ENCODE results near the gene TSC1.

Gene TSC1

GRCh38 chr9:132888151-132888550, 56.3 kb downstream of the TSC1 start:
- DNase-seq: no peak
- Histone ChIP-seq H3K4me3 (ENCODE audit: low read depth, low read length) (no peak overlapping the region), H3K27me3 (replicated peaks) (no peaks in the 10 kb centered on the region), H3K36me3 (replicated peaks) (no peaks in the 10 kb centered on the region), H3K27ac (no peak overlapping the region)
- in situ Hi-C loops (cut with HindIII; ENCODE audit: low pct_ligation_motif_present, low sequenced_read_pairs): no loop called here
- no peak for TF ChIP-seq CTCF (IDR thresholded peaks at IDR 0.05; ENCODE audit: low read depth, low read length, missing control alignments)

GRCh38 chr9:132887181-132888120, 57.0 kb downstream of the TSC1 start:
- Histone ChIP-seq H3K27me3 (replicated peaks) (no peaks in the 10 kb centered on the region), H3K36me3 (replicated peaks) (no peaks in the 10 kb centered on the region), H3K4me3 (ENCODE audit: low read depth, low read length) (no peak overlapping the region), H3K27ac (no peak overlapping the region)
- in situ Hi-C loops (cut with HindIII; ENCODE audit: low pct_ligation_motif_present, low sequenced_read_pairs): no loop called here
- DNase-seq: no peak
- no peak for TF ChIP-seq CTCF (IDR thresholded peaks at IDR 0.05; ENCODE audit: low read depth, low read length, missing control alignments)

GRCh38 chr9:132886334-132886725, 58.1 kb downstream of the TSC1 start:
- Histone ChIP-seq H3K27me3 (replicated peaks) (no peaks in the 10 kb centered on the region), H3K4me3 (ENCODE audit: low read depth, low read length) (no peak overlapping the region), H3K27ac (no peak overlapping the region), H3K36me3 (replicated peaks) (no peaks in the 10 kb centered on the region)
- in situ Hi-C loops (cut with HindIII; ENCODE audit: low pct_ligation_motif_present, low sequenced_read_pairs): no loop called here
- no peak for DNase-seq
- TF ChIP-seq CTCF (IDR thresholded peaks at IDR 0.05; ENCODE audit: low read depth, low read length, missing control alignments): no peak

- H3K27me3 ChIP-seq (replicated peaks): no peaks in the 10 kb centered on the region
- H3K4me3 ChIP-seq (ENCODE audit: low read depth, low read length): no peak overlapping the region
- no peak for TF ChIP-seq CTCF (IDR thresholded peaks at IDR 0.05; ENCODE audit: low read depth, low read length, missing control alignments)
- no peak overlapping the region for H3K27ac ChIP-seq
- no peaks in the 10 kb centered on the region for H3K36me3 ChIP-seq (replicated peaks)
- in situ Hi-C loops (cut with HindIII; ENCODE audit: low pct_ligation_motif_present, low sequenced_read_pairs): no loop called here
- DNase-seq: no peak
These were observed 58.6 kb downstream of the TSC1 start for GRCh38 chr9:132885720-132886333.

GRCh38 chr9:132883349-132884294, 60.8 kb downstream of the TSC1 start:
- H3K4me3 ChIP-seq (ENCODE audit: low read depth, low read length): no peak overlapping the region
- no peaks in the 10 kb centered on the region for H3K27me3 ChIP-seq (replicated peaks)
- no peak for TF ChIP-seq CTCF (IDR thresholded peaks at IDR 0.05; ENCODE audit: low read depth, low read length, missing control alignments)
- no peaks in the 10 kb centered on the region for H3K36me3 ChIP-seq (replicated peaks)
- H3K27ac ChIP-seq: no peak overlapping the region
- in situ Hi-C loops (cut with HindIII; ENCODE audit: low pct_ligation_motif_present, low sequenced_read_pairs): no loop called here
- no peak for DNase-seq
